Measurements from ENCODE around the gene TBC1D22A.

DNA sequence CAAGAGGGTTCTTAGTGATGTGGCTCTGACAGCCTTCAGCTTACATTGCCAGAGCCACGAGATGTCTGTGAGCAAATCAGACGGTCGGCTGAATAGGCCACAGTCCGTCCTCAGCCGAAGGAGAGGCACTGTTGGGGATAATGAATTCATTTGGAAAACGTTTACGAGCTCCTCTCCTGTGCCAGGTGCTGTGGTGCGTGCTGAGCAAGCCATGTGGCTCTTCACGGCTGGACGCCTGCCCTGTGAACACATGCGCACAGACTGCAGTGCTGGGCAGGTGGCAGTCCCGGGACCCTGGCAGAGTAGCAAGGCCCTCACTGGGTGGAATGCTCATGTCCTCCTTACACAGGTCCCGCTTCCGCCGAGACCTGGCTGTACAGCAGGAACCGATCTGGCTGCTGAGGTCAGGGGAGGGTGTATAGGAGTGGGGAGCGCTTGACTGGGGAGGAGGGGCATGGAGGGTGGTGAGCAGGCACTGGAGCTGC, 6.8 kb downstream of the TBC1D22A start:
- no peak for TF ChIP-seq EZH2phosphoT487 (IDR thresholded peaks at IDR 0.05; ENCODE audit: low read depth, severe bottlenecking, unreplicated experiment)
- TF ChIP-seq, protein P1, sequence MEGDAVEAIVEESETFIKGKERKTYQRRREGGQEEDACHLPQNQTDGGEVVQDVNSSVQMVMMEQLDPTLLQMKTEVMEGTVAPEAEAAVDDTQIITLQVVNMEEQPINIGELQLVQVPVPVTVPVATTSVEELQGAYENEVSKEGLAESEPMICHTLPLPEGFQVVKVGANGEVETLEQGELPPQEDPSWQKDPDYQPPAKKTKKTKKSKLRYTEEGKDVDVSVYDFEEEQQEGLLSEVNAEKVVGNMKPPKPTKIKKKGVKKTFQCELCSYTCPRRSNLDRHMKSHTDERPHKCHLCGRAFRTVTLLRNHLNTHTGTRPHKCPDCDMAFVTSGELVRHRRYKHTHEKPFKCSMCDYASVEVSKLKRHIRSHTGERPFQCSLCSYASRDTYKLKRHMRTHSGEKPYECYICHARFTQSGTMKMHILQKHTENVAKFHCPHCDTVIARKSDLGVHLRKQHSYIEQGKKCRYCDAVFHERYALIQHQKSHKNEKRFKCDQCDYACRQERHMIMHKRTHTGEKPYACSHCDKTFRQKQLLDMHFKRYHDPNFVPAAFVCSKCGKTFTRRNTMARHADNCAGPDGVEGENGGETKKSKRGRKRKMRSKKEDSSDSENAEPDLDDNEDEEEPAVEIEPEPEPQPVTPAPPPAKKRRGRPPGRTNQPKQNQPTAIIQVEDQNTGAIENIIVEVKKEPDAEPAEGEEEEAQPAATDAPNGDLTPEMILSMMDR (IDR thresholded peaks at IDR 0.05; ENCODE audit: poor library complexity), result no peak
- TF ChIP-seq EZH2 (IDR thresholded peaks at IDR 0.05; ENCODE audit: borderline replicate concordance), result no peak
